SK-N-SH treated with all-trans-retinoic acid at 6 μM for 48 hours (cell line): ENCODE data around the gene CACNA1D.

Experiments
- ATAC-seq: fragments of 200-7000 bp; cut with Tn5 transposase; 3 replicates; pipeline ENCODE4 v1.9.1; 2020; ENCODE audit warnings: mild to moderate bottlenecking, moderate library complexity
- BACH2 ChIP-seq: fragments of 250-450 bp; sonication (Bioruptor Pico); IDR thresholded peaks from 2 replicates; pipeline ENCODE4 v1.9.0; 2021; ENCODE audit warnings: mild to moderate bottlenecking, borderline replicate concordance
- CSDC2 ChIP-seq: fragments of 250-450 bp; sonication (Bioruptor Pico); IDR thresholded peaks from 2 replicates; pipeline ENCODE4 v1.5.0; 2020; ENCODE audit warnings: mild to moderate bottlenecking, moderate library complexity
- CSRNP3 ChIP-seq: fragments of 250-450 bp; sonication (Bioruptor Pico); IDR thresholded peaks from 2 replicates; pipeline ENCODE4 v1.5.1; 2021; ENCODE audit warnings: mild to moderate bottlenecking, moderate library complexity
- ESRRG ChIP-seq: fragments of 250-450 bp; sonication (Bioruptor Pico); IDR thresholded peaks from 2 replicates; pipeline ENCODE4 v1.6.1; 2021; ENCODE audit warnings: mild to moderate bottlenecking
- GLIS3 ChIP-seq: fragments of 250-450 bp; sonication (Bioruptor Pico); IDR thresholded peaks from 2 replicates; pipeline ENCODE4 v1.5.0; 2020; ENCODE audit warnings: mild to moderate bottlenecking, moderate library complexity
- OSR1 ChIP-seq: fragments of 250-450 bp; sonication (Bioruptor Pico); IDR thresholded peaks from 2 replicates; pipeline ENCODE4 v1.8.0; 2022; ENCODE audit warnings: moderate library complexity, mild to moderate bottlenecking, inconsistent platforms
- PATZ1 ChIP-seq: fragments of 250-450 bp; sonication (Bioruptor Pico); IDR thresholded peaks from 2 replicates; pipeline ENCODE4 v1.8.0; 2020; ENCODE audit warnings: mild to moderate bottlenecking, moderate library complexity, borderline replicate concordance
- POU6F1 ChIP-seq: fragments of 250-450 bp; sonication (Bioruptor Pico); IDR thresholded peaks from 2 replicates; pipeline ENCODE4 v1.8.0; 2021; ENCODE audit warnings: low read depth, mild to moderate bottlenecking, moderate library complexity, borderline replicate concordance
- PPARA ChIP-seq: fragments of 250-450 bp; sonication (Bioruptor Pico); IDR thresholded peaks from 2 replicates; pipeline ENCODE4 v1.5.0; 2020; ENCODE audit warnings: mild to moderate bottlenecking, borderline replicate concordance
- RARB ChIP-seq: fragments of 250-450 bp; sonication (Bioruptor Pico); IDR thresholded peaks from 2 replicates; pipeline ENCODE4 v1.8.0; 2021; ENCODE audit warnings: mild to moderate bottlenecking, moderate library complexity
- TCF4 ChIP-seq: fragments of 250-450 bp; sonication (Bioruptor Pico); IDR thresholded peaks from 2 replicates; pipeline ENCODE4 v1.8.0; 2021; ENCODE audit warnings: mild to moderate bottlenecking, moderate library complexity, borderline replicate concordance
- TOX ChIP-seq: fragments of 250-450 bp; sonication (Bioruptor Pico); IDR thresholded peaks from 2 replicates; pipeline ENCODE4 v1.8.0; 2021; ENCODE audit warnings: mild to moderate bottlenecking, moderate library complexity, borderline replicate concordance
- ZC3H10 ChIP-seq: fragments of 250-450 bp; sonication (Bioruptor Pico); IDR thresholded peaks from 2 replicates; pipeline ENCODE4 v1.5.1; 2021; ENCODE audit warnings: mild to moderate bottlenecking, moderate library complexity
- ZFP3 ChIP-seq: fragments of 250-450 bp; sonication (Bioruptor Pico); IDR thresholded peaks from 2 replicates; pipeline ENCODE4 v1.5.0; 2020; ENCODE audit warnings: mild to moderate bottlenecking, moderate library complexity
- ZFP30 ChIP-seq: fragments of 450-650 bp; formaldehyde crosslinking; IDR thresholded peaks from 2 replicates; pipeline ENCODE4 v1.5.0; 2022; ENCODE audit warnings: mild to moderate bottlenecking, moderate library complexity
- ZNF565 ChIP-seq: fragments of 450-650 bp; formaldehyde crosslinking; conservative IDR thresholded peaks from 2 replicates; pipeline ENCODE4 v1.5.0; 2020; ENCODE audit warnings: low read depth, mild to moderate bottlenecking, moderate library complexity
- ZNF70 ChIP-seq: fragments of 450-650 bp; formaldehyde crosslinking; IDR thresholded peaks from 2 replicates; pipeline ENCODE4 v1.5.0; 2020; ENCODE audit warnings: mild to moderate bottlenecking, moderate library complexity
- ZNF8 ChIP-seq: fragments of 450-650 bp; formaldehyde crosslinking; IDR thresholded peaks from 2 replicates; pipeline ENCODE4 v1.5.0; 2020; ENCODE audit warnings: mild to moderate bottlenecking, moderate library complexity
- TF ChIP-seq, protein P1 (sequence below): fragments of 250-450 bp; sonication (Bioruptor Pico); IDR thresholded peaks from 2 replicates; pipeline ENCODE4 v1.5.0; 2020; ENCODE audit warnings: mild to moderate bottlenecking, moderate library complexity

The CACNA1D gene

DNA sequence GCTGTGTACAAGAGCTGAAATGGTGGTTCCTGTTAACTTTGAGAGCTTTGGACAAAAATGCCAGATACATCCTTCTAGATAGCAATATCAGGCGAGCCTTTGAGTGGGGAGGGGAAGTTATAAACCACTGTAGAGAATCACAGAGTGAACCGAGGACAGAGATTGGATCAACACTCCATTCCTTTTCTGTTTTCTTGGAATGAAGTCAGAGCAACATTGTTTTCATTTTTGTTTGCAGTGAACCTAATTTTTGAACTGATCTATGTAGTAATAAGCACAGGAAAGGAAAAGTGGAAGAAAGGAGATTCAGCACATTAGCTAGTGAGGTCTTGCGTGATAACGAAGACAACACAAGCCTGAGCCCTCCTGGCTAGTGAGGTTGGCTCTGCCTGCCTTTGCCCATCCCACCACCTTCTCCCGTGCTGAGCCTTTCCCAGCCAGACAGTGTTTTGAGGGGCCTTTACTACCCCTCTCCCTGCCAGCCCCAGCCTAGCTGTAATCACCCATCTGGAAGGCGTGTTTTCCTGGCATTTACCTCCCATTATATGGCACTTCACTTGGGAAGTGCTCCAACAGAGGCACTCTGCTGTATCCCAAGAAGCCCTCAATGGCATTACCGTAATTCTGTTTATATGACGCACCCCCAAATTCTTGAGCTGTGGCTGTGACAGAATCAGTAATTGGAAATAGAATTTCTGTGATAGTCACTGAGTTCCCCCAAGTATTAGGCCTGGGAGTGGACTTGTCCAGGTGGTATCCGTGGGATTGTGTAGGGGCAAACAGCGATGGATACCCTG lies 129.8 kb downstream of the CACNA1D start:
- no peak for TF ChIP-seq TCF4 (CRISPR knock-in tag)
- TF ChIP-seq CSRNP3 (CRISPR knock-in tag), result no peak
- no peak for TF ChIP-seq ZFP30 (CRISPR knock-in tag)
- no peak for TF ChIP-seq TOX (CRISPR knock-in tag)
- TF ChIP-seq BACH2, result no peak
- no peak for TF ChIP-seq OSR1 (CRISPR knock-in tag)
- TF ChIP-seq ZNF565, result no peak
- TF ChIP-seq PATZ1, result no peak
- TF ChIP-seq ZNF8 (CRISPR knock-in tag), result no peak
- TF ChIP-seq PPARA, result no peak
- no peak for TF ChIP-seq ZNF70 (CRISPR knock-in tag)
- TF ChIP-seq ZFP3 (CRISPR knock-in tag), result no peak
- TF ChIP-seq, protein P1, sequence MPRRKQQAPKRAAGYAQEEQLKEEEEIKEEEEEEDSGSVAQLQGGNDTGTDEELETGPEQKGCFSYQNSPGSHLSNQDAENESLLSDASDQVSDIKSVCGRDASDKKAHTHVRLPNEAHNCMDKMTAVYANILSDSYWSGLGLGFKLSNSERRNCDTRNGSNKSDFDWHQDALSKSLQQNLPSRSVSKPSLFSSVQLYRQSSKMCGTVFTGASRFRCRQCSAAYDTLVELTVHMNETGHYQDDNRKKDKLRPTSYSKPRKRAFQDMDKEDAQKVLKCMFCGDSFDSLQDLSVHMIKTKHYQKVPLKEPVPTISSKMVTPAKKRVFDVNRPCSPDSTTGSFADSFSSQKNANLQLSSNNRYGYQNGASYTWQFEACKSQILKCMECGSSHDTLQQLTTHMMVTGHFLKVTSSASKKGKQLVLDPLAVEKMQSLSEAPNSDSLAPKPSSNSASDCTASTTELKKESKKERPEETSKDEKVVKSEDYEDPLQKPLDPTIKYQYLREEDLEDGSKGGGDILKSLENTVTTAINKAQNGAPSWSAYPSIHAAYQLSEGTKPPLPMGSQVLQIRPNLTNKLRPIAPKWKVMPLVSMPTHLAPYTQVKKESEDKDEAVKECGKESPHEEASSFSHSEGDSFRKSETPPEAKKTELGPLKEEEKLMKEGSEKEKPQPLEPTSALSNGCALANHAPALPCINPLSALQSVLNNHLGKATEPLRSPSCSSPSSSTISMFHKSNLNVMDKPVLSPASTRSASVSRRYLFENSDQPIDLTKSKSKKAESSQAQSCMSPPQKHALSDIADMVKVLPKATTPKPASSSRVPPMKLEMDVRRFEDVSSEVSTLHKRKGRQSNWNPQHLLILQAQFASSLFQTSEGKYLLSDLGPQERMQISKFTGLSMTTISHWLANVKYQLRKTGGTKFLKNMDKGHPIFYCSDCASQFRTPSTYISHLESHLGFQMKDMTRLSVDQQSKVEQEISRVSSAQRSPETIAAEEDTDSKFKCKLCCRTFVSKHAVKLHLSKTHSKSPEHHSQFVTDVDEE, result no peak
- no peak for TF ChIP-seq RARB (CRISPR knock-in tag)
- TF ChIP-seq GLIS3 (CRISPR knock-in tag), result no peak
- no peak for TF ChIP-seq ESRRG (CRISPR knock-in tag)
- TF ChIP-seq ZC3H10 (CRISPR knock-in tag), result no peak
- ATAC-seq, result no peak

DNA sequence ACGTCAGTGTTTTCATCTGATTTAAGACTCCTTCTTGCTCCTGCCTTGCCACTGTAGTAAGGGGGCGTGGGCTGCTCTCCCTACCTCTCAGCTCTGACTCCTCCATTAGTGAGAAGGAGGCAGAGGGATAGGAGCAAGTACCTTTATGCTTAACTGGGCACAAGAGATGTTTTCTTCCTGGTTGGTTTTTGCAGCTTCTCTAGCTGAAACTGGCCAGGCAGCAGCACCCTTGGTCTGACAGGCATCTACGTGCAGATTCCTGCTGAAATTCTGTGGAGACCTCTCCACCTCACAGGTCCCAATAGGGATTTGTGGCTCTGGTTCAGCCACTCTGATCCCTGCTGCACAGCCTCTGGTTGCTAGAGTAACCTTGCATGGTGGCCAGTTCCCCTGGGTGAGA lies 132.5 kb downstream of the CACNA1D start:
- TF ChIP-seq PPARA, result no peak
- no peak for TF ChIP-seq ZFP30 (CRISPR knock-in tag)
- no peak for TF ChIP-seq RARB (CRISPR knock-in tag)
- TF ChIP-seq POU6F1 (CRISPR knock-in tag), result no peak
- no peak for TF ChIP-seq PATZ1
- no peak for TF ChIP-seq CSRNP3 (CRISPR knock-in tag)
- TF ChIP-seq, protein P1, result no peak
- no peak for TF ChIP-seq CSDC2
- TF ChIP-seq TCF4 (CRISPR knock-in tag), result no peak
- no peak for TF ChIP-seq GLIS3 (CRISPR knock-in tag)
- TF ChIP-seq BACH2, result no peak
- no peak for TF ChIP-seq ZC3H10 (CRISPR knock-in tag)
- TF ChIP-seq ZNF565, result no peak

More for the DNA sequence above, 132.5 kb downstream of the CACNA1D start:
- ATAC-seq, result no peak
